HPDE6-E6E7 (cell line): Measurements from ENCODE around the gene MFGE8.
"Not testable (repeated sequence)": the region's sequence is repeated elsewhere in the genome, so short reads cannot be mapped to it uniquely, and the experiment has no call there.

Experiments used
- DNase-seq: peaks from one replicate; pipeline ENCODE4 v3.0.0; 2011; ENCODE audit warnings: missing footprints; ENCODE audit errors: extremely low spot score

The MFGE8 gene

GRCh38 chr15:88913017-88913849, at the start of gene MFGE8:
TSS of gene MFGE8 (minus strand) at chr15:88913379. CDS start at chr15:88913319, 60 bp downstream.
- DNase-seq = no peak

- no peak for DNase-seq
Observed at GRCh38 chr15:88959445-88959844, 46.3 kb upstream of the MFGE8 start.

GRCh38 chr15:88956906-88957305, 43.7 kb upstream of the MFGE8 start:
- DNase-seq = no peak

- DNase-seq = no peak
Observed at GRCh38 chr15:88956263-88956662, 43.1 kb upstream of the MFGE8 start.

GRCh38 chr15:88954431-88955277, 41.5 kb upstream of the MFGE8 start:
- DNase-seq = no peak

- no peak for DNase-seq
Observed at GRCh38 chr15:88950600-88951160, 37.5 kb upstream of the MFGE8 start.

- DNase-seq = no peak
Observed at GRCh38 chr15:88949734-88950400, 36.7 kb upstream of the MFGE8 start.

GRCh38 chr15:88940110-88940675, 27.0 kb upstream of the MFGE8 start:
- DNase-seq = no peak

- no peak for DNase-seq
Observed at GRCh38 chr15:88939486-88939806, 26.3 kb upstream of the MFGE8 start.

GRCh38 chr15:88938802-88939485, 25.8 kb upstream of the MFGE8 start:
- no peak for DNase-seq

GRCh38 chr15:88934449-88934848, 21.3 kb upstream of the MFGE8 start:
- not testable (repeated sequence) for DNase-seq

- no peak for DNase-seq
Observed at GRCh38 chr15:88932875-88933330, 19.7 kb upstream of the MFGE8 start.

- no peak for DNase-seq
Observed at GRCh38 chr15:88932271-88932874, 19.2 kb upstream of the MFGE8 start.

- no peak for DNase-seq
Observed at GRCh38 chr15:88930579-88930978, 17.4 kb upstream of the MFGE8 start.

- DNase-seq = not testable (repeated sequence)
Observed at GRCh38 chr15:88929358-88930098, 16.3 kb upstream of the MFGE8 start.

GRCh38 chr15:88928192-88928591, 15.0 kb upstream of the MFGE8 start:
- not testable (repeated sequence) for DNase-seq

- not testable (repeated sequence) for DNase-seq
Observed at GRCh38 chr15:88925648-88926047, 12.5 kb upstream of the MFGE8 start.

- DNase-seq = not testable (repeated sequence)
Observed at GRCh38 chr15:88920892-88921435, 7.8 kb upstream of the MFGE8 start.

GRCh38 chr15:88920186-88920891, 7.2 kb upstream of the MFGE8 start:
- DNase-seq = no peak
